Activated CD8-positive, alpha-beta memory T cell treated with anti-CD3 and anti-CD28 coated beads, Interleukin-2, amount 50 U/mL, for 24 hours (primary cell): ENCODE measurements around the gene MIGA2.

ENCODE experiments used
- DNase-seq: peaks from one replicate; pipeline ENCODE4 v3.0.0-alpha.2; 2020; ENCODE audit errors: extremely low read depth

MIGA2 gene

DNA sequence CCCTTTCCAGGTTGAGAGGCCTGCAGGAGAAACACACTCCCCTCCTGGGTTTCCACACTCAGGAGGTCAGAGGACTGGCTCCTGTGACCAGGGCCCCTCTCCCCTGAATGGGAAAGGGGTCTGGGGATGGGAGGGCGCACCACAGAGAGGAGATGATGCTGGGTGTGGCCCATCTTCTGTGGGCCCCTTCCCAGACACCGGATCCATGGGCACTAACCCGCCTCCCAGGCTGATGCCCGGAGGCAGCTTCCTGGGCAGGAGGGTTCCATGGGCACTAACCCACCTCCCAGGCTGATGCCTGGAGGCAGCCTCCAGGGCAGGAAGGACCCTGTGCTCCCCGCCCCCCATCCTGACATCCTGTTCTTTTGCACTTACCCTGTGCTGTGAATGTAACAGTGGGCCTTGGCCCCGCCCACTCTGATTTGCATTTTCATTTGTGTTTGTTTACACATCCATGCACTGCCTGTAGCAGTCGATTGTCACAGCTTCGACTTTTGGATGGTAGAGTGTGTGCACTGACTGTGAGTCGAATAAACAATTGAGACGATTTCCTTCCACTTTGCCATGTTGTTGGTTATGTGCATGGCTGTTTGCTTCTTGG is 35.2 kb downstream of the MIGA2 start:
- DNase-seq = no peak

GRCh38 chr9:129072171-129072570 is 35.7 kb downstream of the MIGA2 start:
- DNase-seq = no peak

DNA sequence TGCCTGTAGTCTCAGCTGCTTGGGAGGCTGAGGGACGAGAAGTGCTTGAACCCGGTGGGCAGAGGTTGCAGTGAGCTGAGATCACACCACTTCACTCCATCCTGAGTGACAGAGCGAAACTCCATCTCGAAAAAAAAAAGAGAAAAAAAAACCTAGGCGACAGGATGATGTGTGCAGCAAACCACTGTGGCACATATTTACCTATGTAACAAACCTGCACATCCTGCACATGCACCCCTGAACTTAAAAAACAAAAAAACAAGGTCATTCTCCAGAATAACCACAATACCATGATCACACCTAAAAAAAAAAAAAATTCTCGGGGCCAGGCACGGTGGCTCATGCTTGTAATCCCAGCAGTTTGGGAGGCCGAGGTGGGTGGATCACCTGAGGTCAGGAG is 37.0 kb downstream of the MIGA2 start:
- no peak for DNase-seq

DNA sequence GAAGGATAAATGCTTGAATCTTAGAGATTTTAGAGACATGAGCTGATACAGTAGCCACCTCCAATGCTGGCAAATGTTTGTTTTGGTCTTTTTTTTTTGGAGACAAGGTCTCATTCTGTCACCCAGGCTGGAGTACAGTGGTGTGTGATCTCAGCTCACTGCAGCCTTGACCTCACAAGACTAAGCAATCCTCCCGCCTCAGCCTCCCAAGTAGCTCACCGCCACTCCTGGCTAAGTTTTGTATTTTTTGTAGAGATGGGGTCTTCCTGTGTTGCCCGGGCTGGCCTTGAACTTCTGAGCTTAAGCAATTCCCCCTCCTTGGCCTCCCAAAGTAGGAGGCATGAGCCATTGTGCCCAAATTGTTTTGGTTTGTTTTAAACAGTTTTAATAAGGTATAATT is 37.7 kb downstream of the MIGA2 start:
- no peak for DNase-seq

GRCh38 chr9:129075996-129076639 is 39.7 kb downstream of the MIGA2 start:
- no peak for DNase-seq

DNA sequence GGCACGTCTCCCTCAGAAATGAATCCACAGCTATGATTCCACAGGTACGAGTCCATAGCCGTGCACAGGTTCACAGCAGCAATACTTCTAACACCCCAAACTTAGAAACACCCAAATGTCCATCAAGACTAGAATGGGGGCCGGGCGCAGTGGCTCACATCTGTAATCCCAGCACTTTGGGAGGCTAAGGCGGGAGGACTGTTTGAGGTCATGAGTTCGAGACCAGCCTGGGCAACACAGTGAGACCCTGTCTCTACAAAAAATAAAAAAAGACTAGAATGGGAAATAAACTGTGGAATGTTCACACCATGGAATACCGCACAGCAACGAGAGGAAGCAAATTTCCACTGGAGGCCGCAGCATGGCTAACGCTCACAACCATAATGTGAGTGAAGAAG is 40.2 kb downstream of the MIGA2 start:
- no peak for DNase-seq

DNA sequence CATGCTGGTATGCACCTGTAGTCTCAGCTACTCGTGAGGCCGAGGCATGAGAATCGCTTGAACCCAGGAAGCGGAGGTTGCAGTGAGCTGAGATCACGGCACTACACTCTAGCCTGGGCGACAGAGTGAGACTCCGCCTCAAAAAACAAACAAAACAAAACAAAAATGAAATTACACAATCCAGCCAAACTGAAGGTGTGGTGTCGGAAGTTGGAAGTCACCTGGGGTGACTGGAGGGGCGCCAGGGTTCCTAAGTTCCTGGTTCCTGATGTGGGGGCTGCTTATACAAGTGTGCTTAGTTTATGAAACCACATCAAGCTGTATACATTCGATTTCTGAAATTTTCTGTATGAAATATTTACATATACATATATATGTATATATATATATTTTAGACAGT is 40.8 kb downstream of the MIGA2 start:
- DNase-seq = no peak

GRCh38 chr9:129078691-129079503 is 42.5 kb downstream of the MIGA2 start:
- no peak for DNase-seq

GRCh38 chr9:129079829-129080228 is 43.4 kb downstream of the MIGA2 start:
- no peak for DNase-seq

- DNase-seq = no peak
Measured at GRCh38 chr9:129080298-129080600, 43.8 kb downstream of the MIGA2 start.

GRCh38 chr9:129080601-129081387 is 44.4 kb downstream of the MIGA2 start, which contains the start of gene DOLPP1:
Gene DOLPP1 (plus strand): TSS chr9:129081111. CDS start chr9:129081132, 21 bp downstream.
- peak; percentile 99 for DNase-seq

DNA sequence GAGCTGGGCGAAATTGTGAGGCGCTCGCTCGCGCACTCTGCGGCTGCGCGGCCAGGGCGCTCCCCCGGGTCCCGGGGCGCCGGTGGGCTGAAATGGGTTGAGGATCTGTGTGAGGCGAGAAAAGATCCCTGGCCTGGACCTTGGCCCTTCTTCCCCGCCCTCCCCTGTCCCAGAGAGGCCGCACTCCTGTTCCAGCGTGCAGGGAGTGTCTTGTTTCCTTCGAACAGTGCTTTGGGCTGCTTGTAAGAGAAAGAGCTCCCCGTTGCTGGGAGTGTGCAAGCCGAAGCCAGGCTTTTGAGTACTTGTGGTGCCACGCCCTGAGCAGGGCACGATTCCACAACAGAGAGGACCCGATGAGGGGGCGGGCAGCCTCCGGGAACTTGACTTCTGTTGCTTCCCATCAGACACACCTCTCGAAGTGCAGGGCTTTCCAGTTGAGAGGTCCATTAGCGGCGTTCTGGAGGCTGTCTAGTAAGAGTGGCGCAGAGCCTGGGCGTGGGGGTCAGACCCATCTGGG is 45.0 kb downstream of the MIGA2 start:
- DNase-seq = no peak

DNA sequence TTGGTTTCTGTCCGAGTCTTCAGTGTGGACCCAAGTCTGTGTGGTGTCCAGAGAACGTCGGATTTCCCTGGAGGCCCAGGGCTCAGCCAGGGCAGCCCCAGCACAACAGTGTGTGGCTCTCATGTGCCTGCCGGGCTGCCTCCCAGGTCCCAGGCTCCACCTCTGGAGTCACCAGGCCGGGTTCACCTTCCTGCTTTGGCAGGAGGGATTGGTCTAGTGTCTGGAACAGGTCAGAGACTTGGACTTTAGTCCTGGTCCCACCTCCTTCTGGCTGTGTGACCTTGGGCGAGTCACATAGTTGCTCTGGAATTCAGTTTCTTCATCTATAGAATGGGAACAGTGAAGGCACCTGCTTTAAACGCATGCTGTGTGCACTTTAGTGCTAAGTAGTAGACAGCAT is 47.7 kb downstream of the MIGA2 start:
- no peak for DNase-seq

- no peak for DNase-seq
Measured at GRCh38 chr9:129089246-129089645, 52.8 kb downstream of the MIGA2 start.

DNA sequence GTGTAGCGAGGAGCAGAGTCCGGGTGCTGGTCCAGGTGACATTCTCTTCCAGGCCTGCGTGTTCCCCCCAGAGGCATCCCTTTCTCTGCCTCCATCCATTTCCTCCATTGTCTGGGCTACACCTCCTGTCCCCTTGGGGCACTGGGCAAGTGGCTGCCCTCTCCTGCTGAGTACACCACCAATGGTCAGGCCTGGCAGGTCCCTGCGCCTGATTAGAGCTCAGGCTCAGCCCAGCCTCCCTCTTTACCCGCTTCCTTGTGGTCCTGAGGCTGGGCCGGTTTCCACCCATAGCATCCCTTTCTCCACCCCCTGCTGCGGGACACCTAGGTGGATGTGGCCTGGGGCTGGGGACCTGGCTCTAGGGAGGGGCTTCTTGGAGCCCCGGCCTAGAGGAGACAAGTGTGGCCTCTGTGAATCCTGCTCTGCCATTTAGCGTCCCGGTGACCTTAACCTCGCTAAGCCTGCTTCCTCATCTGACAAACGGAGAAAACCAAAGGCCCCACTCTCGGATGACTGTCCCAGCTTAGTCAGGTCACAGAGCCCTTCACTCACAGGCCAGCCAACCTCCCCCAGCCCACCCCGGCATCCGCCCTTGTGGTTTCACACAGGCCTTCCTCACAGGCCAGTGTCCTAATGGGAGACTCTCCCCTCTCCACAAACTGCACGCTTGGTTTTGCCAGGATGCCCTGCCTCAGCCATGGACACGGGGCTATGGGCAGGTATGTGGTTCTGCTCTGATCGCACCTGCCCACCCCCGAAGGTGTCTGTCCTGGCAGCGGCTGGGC is 57.4 kb downstream of the MIGA2 start:
- DNase-seq = no peak

- DNase-seq = no peak
Measured at GRCh38 chr9:129094387-129095169, 58.2 kb downstream of the MIGA2 start.

- DNase-seq = no peak
Measured at GRCh38 chr9:129095170-129095667, 58.8 kb downstream of the MIGA2 start.

DNA sequence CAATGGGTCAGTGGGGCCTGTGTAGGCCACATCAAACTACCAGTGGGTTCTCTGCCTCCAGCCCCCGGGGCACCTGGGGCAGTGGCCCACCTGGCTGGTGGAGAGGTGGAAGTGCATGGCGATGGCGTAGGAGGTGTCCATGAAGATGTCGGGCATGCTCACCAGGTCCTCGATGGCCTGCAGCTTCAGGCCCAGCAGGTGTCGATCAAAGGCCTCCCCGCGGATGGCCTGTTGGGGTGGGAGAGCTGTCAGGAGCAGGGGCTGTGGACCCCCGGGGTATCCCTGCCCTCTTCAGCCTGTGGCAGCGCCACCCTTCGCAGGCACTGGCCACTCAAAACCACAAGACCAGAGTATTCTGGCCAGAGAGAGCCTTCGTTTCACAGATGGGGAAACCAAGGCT is 59.5 kb downstream of the MIGA2 start:
- DNase-seq = no peak

DNA sequence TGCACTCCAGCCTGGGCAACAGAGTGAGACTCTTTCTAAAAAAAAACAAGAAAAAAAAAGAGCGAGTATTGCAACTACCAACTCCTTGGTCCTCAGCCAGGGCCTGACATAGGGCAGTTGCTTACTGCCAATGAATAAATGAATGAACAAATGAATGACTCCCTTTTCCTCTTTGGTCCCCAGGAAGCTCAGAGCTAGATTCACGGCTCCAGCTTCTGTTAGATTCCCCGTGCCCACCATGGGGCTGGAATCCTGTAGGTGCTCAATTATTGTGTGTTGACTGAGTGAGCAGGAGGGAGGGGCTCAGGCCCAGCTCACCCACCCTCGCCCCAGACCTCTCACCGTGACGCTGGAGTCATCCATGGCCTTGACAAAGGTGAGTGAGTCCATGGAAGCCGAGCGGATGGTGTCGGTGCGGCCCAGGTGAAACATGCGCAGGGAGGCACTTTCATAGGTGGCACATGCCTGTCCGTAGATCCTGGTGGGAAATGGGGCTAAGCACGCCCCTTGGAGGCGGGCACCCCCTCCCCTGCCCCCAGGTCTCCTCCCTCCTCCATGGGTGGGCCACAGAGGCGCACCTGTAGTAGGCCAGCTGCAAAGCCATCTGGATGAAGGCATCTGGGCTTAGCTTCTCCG is 61.4 kb downstream of the MIGA2 start:
- DNase-seq = no peak

GRCh38 chr9:129098328-129098727 is 61.9 kb downstream of the MIGA2 start:
- no peak for DNase-seq
